Measurements from ENCODE around the gene RASGRF2. TPM values are rescaled to one million over a fixed set of nuclear protein-coding genes. Genes with fewer than 3 reads are reported as not detected.

The RASGRF2 gene
- total RNA-seq, 1 experiment from 2014 or later = 0.18 TPM

- H3K9me2 ChIP-seq (replicated peaks; ENCODE audit: low read length) = no peaks in the 10 kb centered on the region
- no TSS peak for BruUV-seq (replicated peaks)
Measured at GRCh38 chr5:80995908-80996307, 35.7 kb downstream of the RASGRF2 start.

GRCh38 chr5:80998590-80998979 lies 38.4 kb downstream of the RASGRF2 start:
- no peak for DNase-seq
- no peaks in the 10 kb centered on the region for H3K9me3 ChIP-seq (ENCODE audit: low read length)
- no peak overlapping the region for H3K4me2 ChIP-seq (ENCODE audit: low read length)
- TF ChIP-seq EZH2phosphoT487 (IDR thresholded peaks at IDR 0.05; ENCODE audit: borderline replicate concordance, low read length) (no peak), EZH2 (IDR thresholded peaks at IDR 0.05; ENCODE audit: low read length, unreplicated experiment) (no peak), CTCF (conservative IDR thresholded peaks at IDR 0.05; ENCODE audit: low read depth, low read length) (no peak)
- H3K36me3 ChIP-seq (ENCODE audit: low read depth, low read length) = no peaks in the 10 kb centered on the region
- H3K27me3 ChIP-seq (ENCODE audit: low read length) = no peaks in the 10 kb centered on the region
- H3K9me2 ChIP-seq (replicated peaks; ENCODE audit: low read length) = no peaks in the 10 kb centered on the region
- ChIA-PET CTCF (no interaction called here), POLR2A (ENCODE audit: unreplicated experiment) (no interaction called here)
- no peaks in the 10 kb centered on the region for H3F3A ChIP-seq (ENCODE audit: low read length, unreplicated experiment)
- ATAC-seq = no peak
- H3K79me2 ChIP-seq (ENCODE audit: low read length) = no peaks in the 10 kb centered on the region
- no peaks in the 10 kb centered on the region for H4K20me1 ChIP-seq (ENCODE audit: low read length)
- intact Hi-C loops (cut with micrococcal nuclease) = no loop called here
- no peak overlapping the region for H2AFZ ChIP-seq (ENCODE audit: low read length)
- H3K27ac ChIP-seq (ENCODE audit: low read length) = no peak overlapping the region
- H3K4me1 ChIP-seq (ENCODE audit: insufficient read depth, low read length) = no peaks in the 10 kb centered on the region
- H3K9ac ChIP-seq (ENCODE audit: low read length) = no peak overlapping the region
- no peak overlapping the region for H3K4me3 ChIP-seq (ENCODE audit: low read length)
- BruUV-seq (replicated peaks) = no TSS peak

More at GRCh38 chr5:80995908-80996307, 35.7 kb downstream of the RASGRF2 start:
- intact Hi-C loops (cut with micrococcal nuclease) = no loop called here
- TF ChIP-seq EZH2 (IDR thresholded peaks at IDR 0.05; ENCODE audit: low read length, unreplicated experiment) (no peak), CTCF (conservative IDR thresholded peaks at IDR 0.05; ENCODE audit: low read depth, low read length) (no peak), EZH2phosphoT487 (IDR thresholded peaks at IDR 0.05; ENCODE audit: borderline replicate concordance, low read length) (no peak)
- H3K27ac ChIP-seq (ENCODE audit: low read length) = no peak overlapping the region
- H3K27me3 ChIP-seq (ENCODE audit: low read length) = no peaks in the 10 kb centered on the region
- ATAC-seq (no peak), DNase-seq (no peak)
- no peaks in the 10 kb centered on the region for H3F3A ChIP-seq (ENCODE audit: low read length, unreplicated experiment)
- no peaks in the 10 kb centered on the region for H3K79me2 ChIP-seq (ENCODE audit: low read length)
- no peak overlapping the region for H3K4me3 ChIP-seq (ENCODE audit: low read length)
- CTCF ChIA-PET = no interaction called here
- no peaks in the 10 kb centered on the region for H3K36me3 ChIP-seq (ENCODE audit: low read depth, low read length)
- no peaks in the 10 kb centered on the region for H3K9me3 ChIP-seq (ENCODE audit: low read length)
- no peak overlapping the region for H3K4me2 ChIP-seq (ENCODE audit: low read length)
- H3K9ac ChIP-seq (ENCODE audit: low read length) = no peak overlapping the region
- peaks cover 7% of the 10 kb centered on the region for H3K4me1 ChIP-seq (ENCODE audit: insufficient read depth, low read length)
- H2AFZ ChIP-seq (ENCODE audit: low read length) = no peak overlapping the region
- H4K20me1 ChIP-seq (ENCODE audit: low read length) = no peaks in the 10 kb centered on the region
- POLR2A ChIA-PET (ENCODE audit: unreplicated experiment) = no interaction called here

DNA sequence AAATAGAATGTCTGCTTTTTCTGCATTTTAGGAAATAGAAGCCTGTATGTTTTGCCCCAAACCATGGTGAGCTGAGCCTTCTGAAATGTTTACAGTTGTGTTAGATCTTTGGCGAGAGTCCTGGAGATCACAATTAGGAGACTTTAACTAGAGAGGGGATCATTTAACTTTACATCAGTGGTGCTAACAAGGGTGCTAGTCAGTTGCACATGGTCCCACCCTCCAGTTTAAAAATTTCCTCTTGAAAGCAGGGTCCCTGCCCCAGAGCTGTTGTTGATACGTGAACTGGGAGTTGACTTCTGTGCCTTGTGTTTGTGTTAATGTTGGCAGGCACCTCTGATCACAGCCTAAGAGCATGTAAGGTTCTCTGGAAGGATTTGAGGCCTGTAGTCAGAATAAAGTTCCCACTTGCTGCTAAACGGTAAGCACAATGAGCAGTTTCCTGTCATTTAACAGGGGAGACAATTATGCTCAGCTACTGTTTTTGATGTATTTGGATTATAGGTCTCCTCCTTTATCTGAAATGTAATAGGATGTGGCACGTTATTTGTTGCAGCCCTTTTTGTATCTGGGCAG lies 43.7 kb downstream of the RASGRF2 start:
- H3K4me2 ChIP-seq (ENCODE audit: low read length) = no peak overlapping the region
- H2AFZ ChIP-seq (ENCODE audit: low read length) = no peak overlapping the region
- H3K9me2 ChIP-seq (replicated peaks; ENCODE audit: low read length) = no peaks in the 10 kb centered on the region
- no peaks in the 10 kb centered on the region for H3K4me1 ChIP-seq (ENCODE audit: insufficient read depth, low read length)
- H3K4me3 ChIP-seq (ENCODE audit: low read length) = no peak overlapping the region
- BruUV-seq (replicated peaks) = no TSS peak
- H3K9me3 ChIP-seq (ENCODE audit: low read length) = no peaks in the 10 kb centered on the region
- H3F3A ChIP-seq (ENCODE audit: low read length, unreplicated experiment) = no peaks in the 10 kb centered on the region
- DNase-seq (no peak), ATAC-seq (no peak)
- H3K27me3 ChIP-seq (ENCODE audit: low read length) = no peaks in the 10 kb centered on the region
- no peaks in the 10 kb centered on the region for H3K79me2 ChIP-seq (ENCODE audit: low read length)
- intact Hi-C loops (cut with micrococcal nuclease) = no loop called here
- TF ChIP-seq EZH2phosphoT487 (IDR thresholded peaks at IDR 0.05; ENCODE audit: borderline replicate concordance, low read length) (no peak), CTCF (conservative IDR thresholded peaks at IDR 0.05; ENCODE audit: low read depth, low read length) (no peak), EZH2 (IDR thresholded peaks at IDR 0.05; ENCODE audit: low read length, unreplicated experiment) (no peak)
- H3K27ac ChIP-seq (ENCODE audit: low read length) = no peak overlapping the region
- no peak overlapping the region for H3K9ac ChIP-seq (ENCODE audit: low read length)
- ChIA-PET POLR2A (ENCODE audit: unreplicated experiment) (no interaction called here), CTCF (no interaction called here)
- no peaks in the 10 kb centered on the region for H4K20me1 ChIP-seq (ENCODE audit: low read length)
- H3K36me3 ChIP-seq (ENCODE audit: low read depth, low read length) = no peaks in the 10 kb centered on the region

Data from PC-3 (cell line).